ENCODE measurements around the gene SAMHD1. TPM values are rescaled to one million over a fixed set of nuclear protein-coding genes. Genes with fewer than 3 reads are reported as not detected.
A peak's percentile ranks its signal among the peaks of the same experiment; 100 is the strongest.
"Not testable (repeated sequence)": the region's sequence is repeated elsewhere in the genome, so short reads cannot be mapped to it uniquely, and the experiment has no call there.

The SAMHD1 gene
- polyA plus RNA-seq, 3 donors = 21.8 to 24.8 (median 22.2) TPM

- no peak for DNase-seq (ENCODE audit: extremely low read depth in 1 of 11, low read depth in 9 of 11, low spot score in 4 of 11)
Measured at GRCh38 chr20:36926653-36927200, 24.8 kb downstream of the SAMHD1 start.

GRCh38 chr20:36925234-36925633, 26.3 kb downstream of the SAMHD1 start:
- no peak for DNase-seq (ENCODE audit: extremely low read depth in 1 of 11, low read depth in 9 of 11, low spot score in 4 of 11)

- DNase-seq (ENCODE audit: extremely low read depth in 1 of 11, low read depth in 9 of 11, low spot score in 4 of 11) = no peak
Measured at GRCh38 chr20:36924167-36925045, 27.1 kb downstream of the SAMHD1 start.

GRCh38 chr20:36920334-36920730, 31.2 kb downstream of the SAMHD1 start:
- DNase-seq (ENCODE audit: extremely low read depth in 1 of 11, low read depth in 9 of 11, low spot score in 4 of 11) = no peak

GRCh38 chr20:36919715-36920333, 31.7 kb downstream of the SAMHD1 start:
- DNase-seq (ENCODE audit: extremely low read depth in 1 of 11, low read depth in 9 of 11, low spot score in 4 of 11) = peak; percentile 17 to 44 (median 33)

GRCh38 chr20:36917943-36918342, 33.6 kb downstream of the SAMHD1 start:
- no peak for DNase-seq (ENCODE audit: extremely low read depth in 1 of 11, low read depth in 9 of 11, low spot score in 4 of 11)

GRCh38 chr20:36917240-36917639, 34.3 kb downstream of the SAMHD1 start:
- no peak for DNase-seq (ENCODE audit: extremely low read depth in 1 of 11, low read depth in 9 of 11, low spot score in 4 of 11)

- DNase-seq (ENCODE audit: extremely low read depth in 1 of 11, low read depth in 9 of 11, low spot score in 4 of 11) = no peak
Measured at GRCh38 chr20:36916199-36916598, 35.3 kb downstream of the SAMHD1 start.

GRCh38 chr20:36908603-36909002, 42.9 kb downstream of the SAMHD1 start:
- DNase-seq (ENCODE audit: extremely low read depth in 1 of 11, low read depth in 9 of 11, low spot score in 4 of 11) = peak in 8 of 11 donors; percentile 17 to 54 (median 26)

- not testable (repeated sequence) for DNase-seq (ENCODE audit: extremely low read depth in 1 of 11, low read depth in 9 of 11, low spot score in 4 of 11)
Measured at GRCh38 chr20:36906086-36906485, 45.4 kb downstream of the SAMHD1 start.

- not testable (repeated sequence) for DNase-seq (ENCODE audit: extremely low read depth in 1 of 11, low read depth in 9 of 11, low spot score in 4 of 11)
Measured at GRCh38 chr20:36905566-36905965, 45.9 kb downstream of the SAMHD1 start.

- DNase-seq (ENCODE audit: extremely low read depth in 1 of 11, low read depth in 9 of 11, low spot score in 4 of 11) = no peak
Measured at GRCh38 chr20:36904690-36905089, 46.8 kb downstream of the SAMHD1 start.

- DNase-seq (ENCODE audit: extremely low read depth in 1 of 11, low read depth in 9 of 11, low spot score in 4 of 11) = no peak
Measured at GRCh38 chr20:36895036-36895435, 56.5 kb downstream of the SAMHD1 start.

GRCh38 chr20:36893801-36894200, 57.7 kb downstream of the SAMHD1 start:
- DNase-seq (ENCODE audit: extremely low read depth in 1 of 11, low read depth in 9 of 11, low spot score in 4 of 11) = no peak

- no peak for DNase-seq (ENCODE audit: extremely low read depth in 1 of 11, low read depth in 9 of 11, low spot score in 4 of 11)
Measured at GRCh38 chr20:36891211-36891610, 60.3 kb downstream of the SAMHD1 start.

- DNase-seq (ENCODE audit: extremely low read depth in 1 of 11, low read depth in 9 of 11, low spot score in 4 of 11) = no peak
Measured at GRCh38 chr20:36890586-36890985, 60.9 kb downstream of the SAMHD1 start.

- no peak for DNase-seq (ENCODE audit: extremely low read depth in 1 of 11, low read depth in 9 of 11, low spot score in 4 of 11)
Measured at GRCh38 chr20:36888880-36889516, 62.5 kb downstream of the SAMHD1 start.

GRCh38 chr20:36887752-36888090, 63.8 kb downstream of the SAMHD1 start:
- DNase-seq (ENCODE audit: extremely low read depth in 1 of 11, low read depth in 9 of 11, low spot score in 4 of 11) = no peak

GRCh38 chr20:36886859-36887751, 64.4 kb downstream of the SAMHD1 start:
- DNase-seq (ENCODE audit: extremely low read depth in 1 of 11, low read depth in 9 of 11, low spot score in 4 of 11) = peak in 10 of 11 donors; percentile 77 to 87 (median 82)

Measured in renal cortex interstitium (tissue), 11 donors.